Measurements from ENCODE around the gene GCSAM. TPM values are rescaled to one million over a fixed set of nuclear protein-coding genes. Genes with fewer than 3 reads are reported as not detected.

Gene GCSAM
- total RNA-seq, 1 donor = not detected

- peak overlapping the region; percentile 6 for H3K4me3 ChIP-seq (ENCODE audit: low read depth, low read length)
- DNase-seq (ENCODE audit: low read depth) = peak; percentile 85
- TF ChIP-seq, protein P1, sequence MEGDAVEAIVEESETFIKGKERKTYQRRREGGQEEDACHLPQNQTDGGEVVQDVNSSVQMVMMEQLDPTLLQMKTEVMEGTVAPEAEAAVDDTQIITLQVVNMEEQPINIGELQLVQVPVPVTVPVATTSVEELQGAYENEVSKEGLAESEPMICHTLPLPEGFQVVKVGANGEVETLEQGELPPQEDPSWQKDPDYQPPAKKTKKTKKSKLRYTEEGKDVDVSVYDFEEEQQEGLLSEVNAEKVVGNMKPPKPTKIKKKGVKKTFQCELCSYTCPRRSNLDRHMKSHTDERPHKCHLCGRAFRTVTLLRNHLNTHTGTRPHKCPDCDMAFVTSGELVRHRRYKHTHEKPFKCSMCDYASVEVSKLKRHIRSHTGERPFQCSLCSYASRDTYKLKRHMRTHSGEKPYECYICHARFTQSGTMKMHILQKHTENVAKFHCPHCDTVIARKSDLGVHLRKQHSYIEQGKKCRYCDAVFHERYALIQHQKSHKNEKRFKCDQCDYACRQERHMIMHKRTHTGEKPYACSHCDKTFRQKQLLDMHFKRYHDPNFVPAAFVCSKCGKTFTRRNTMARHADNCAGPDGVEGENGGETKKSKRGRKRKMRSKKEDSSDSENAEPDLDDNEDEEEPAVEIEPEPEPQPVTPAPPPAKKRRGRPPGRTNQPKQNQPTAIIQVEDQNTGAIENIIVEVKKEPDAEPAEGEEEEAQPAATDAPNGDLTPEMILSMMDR (IDR thresholded peaks at IDR 0.05; ENCODE audit: insufficient read depth, low read length) = no peak
These were observed 40.4 kb downstream of the GCSAM start for GRCh38 chr3:112092496-112093179.

- TF ChIP-seq, protein P1 (IDR thresholded peaks at IDR 0.05; ENCODE audit: insufficient read depth, low read length) = no peak
- no peak for DNase-seq (ENCODE audit: low read depth)
- H3K4me3 ChIP-seq (ENCODE audit: low read depth, low read length) = no peak overlapping the region
These were observed 42.0 kb downstream of the GCSAM start for GRCh38 chr3:112090887-112091586.

DNA sequence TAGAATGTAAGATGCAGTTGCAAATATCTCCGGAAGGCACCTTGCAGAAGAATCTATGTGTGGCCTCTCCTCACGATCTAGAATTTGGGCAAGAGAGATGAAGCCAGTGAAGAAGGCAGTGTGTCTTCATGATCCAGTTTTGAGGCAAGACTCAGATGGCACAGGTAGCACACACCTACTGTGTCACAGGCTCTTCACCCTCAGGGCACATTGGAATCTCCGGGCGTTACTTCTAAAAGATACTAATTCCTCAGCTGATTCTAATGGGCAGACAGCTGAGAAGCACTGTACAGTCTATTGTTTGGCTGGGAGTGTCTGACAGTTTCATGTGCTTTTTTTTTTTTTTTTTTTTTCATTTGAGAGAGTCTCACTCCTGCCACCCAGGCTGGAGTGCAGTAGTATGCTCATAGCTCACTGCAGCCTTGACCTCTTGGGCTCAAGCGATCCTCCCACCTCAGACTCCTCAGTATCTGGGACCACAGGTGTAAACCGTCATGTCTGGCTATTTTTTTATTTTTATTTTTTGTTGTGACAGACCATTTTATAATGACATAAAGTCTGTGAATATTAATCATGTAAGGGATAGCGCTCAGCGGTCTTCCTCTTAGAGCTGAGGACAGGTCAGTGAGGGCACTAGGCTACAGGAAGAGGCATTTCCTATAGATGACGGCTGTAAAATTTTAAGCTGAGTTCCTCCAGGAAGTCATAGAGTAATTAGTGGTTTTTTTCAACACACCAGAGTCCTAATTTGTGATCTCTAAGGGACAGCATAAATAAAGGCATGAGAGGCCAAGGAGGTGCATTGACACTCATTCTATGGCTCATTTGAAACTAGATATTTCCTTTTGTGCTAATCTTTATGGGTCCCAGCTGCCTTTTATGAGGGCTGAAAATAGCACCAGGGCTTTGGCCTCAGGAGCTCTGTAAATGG is 42.8 kb downstream of the GCSAM start:
- H3K4me3 ChIP-seq (ENCODE audit: low read depth, low read length) = no peak overlapping the region
- TF ChIP-seq, protein P1 (IDR thresholded peaks at IDR 0.05; ENCODE audit: insufficient read depth, low read length) = no peak
- DNase-seq (ENCODE audit: low read depth) = no peak

DNA sequence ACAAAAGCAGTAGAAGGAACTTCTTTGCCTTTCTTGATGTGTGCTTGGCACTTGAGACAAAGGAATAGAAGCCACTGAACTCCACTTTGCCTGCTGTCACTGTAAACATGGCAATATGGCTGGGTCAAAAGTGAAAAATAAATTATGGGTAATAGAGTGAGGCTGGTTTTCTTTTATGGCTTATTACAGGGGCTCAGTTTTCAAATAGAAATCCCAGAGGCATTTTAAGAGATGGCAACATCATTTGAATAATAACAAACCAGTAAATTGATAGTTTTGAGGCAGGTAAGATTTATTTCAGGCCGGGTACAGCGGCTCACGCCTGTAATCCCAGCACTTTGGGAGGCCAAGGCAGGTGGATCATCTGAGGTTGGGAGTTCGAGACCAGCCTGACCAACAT is 44.1 kb downstream of the GCSAM start:
- no peak for DNase-seq (ENCODE audit: low read depth)
- H3K4me3 ChIP-seq (ENCODE audit: low read depth, low read length) = no peak overlapping the region
- TF ChIP-seq, protein P1 (IDR thresholded peaks at IDR 0.05; ENCODE audit: insufficient read depth, low read length) = no peak

- DNase-seq (ENCODE audit: low read depth) = no peak
- peak overlapping the region; percentile 82 for H3K4me3 ChIP-seq (ENCODE audit: low read depth, low read length)
- TF ChIP-seq, protein P1 (IDR thresholded peaks at IDR 0.05; ENCODE audit: insufficient read depth, low read length) = no peak
These were observed 45.3 kb downstream of the GCSAM start for GRCh38 chr3:112087746-112088145.

DNA sequence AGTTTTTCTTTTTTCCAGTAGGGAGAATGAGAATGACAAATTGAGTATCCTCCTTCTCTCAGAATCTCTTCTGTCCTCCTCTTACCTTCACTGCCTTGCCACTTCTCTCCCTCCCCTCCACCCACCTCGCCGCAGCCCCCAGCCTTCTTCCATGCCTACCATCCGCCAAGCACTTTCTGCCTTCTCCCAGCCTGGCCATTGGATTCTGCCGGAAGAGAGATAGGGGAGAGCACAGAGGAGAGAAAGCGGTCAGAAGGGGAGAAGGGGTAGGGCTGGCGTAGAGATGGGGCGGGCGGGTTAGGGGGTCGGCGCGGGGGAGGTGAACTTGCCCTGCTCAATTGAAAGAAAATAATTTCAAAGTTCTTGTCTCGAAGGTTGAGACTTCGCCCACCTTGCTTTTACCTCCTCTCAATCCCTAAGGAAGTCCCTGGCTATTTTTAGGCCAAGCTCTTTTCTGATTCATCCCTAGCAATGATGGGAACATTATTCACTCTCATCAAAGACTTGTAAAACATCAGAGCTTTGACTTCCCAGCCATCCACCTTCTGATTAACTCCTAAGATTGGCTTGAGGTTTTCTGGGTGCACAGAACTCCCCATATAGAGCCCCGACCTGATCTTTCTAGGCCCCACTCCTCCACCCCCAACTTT is 46.0 kb downstream of the GCSAM start:
- TF ChIP-seq, protein P1 (IDR thresholded peaks at IDR 0.05; ENCODE audit: insufficient read depth, low read length) = no peak
- H3K4me3 ChIP-seq (ENCODE audit: low read depth, low read length) = peak overlapping the region; percentile 82
- DNase-seq (ENCODE audit: low read depth) = peak; percentile 47

Data from fibroblast of the aortic adventitia (primary cell).